ENCODE measurements around the gene LGR6. TPM values are rescaled to one million over a fixed set of nuclear protein-coding genes. Genes with fewer than 3 reads are reported as not detected.

Gene LGR6
- total and polyA plus RNA-seq, 2 of the 8 experiments (the other 6 are each of a cell fraction or from before 2014, with no cell fraction given): 0.50 to 1.0 TPM

- peak overlapping the region; percentile 5; the same call in 1 of the 2 replicates for H2AK5ac ChIP-seq (ENCODE audit: low read depth, low read length)
- H2BK5ac ChIP-seq (ENCODE audit: low read depth, low read length): peak overlapping the region; percentile 87; the same call in 1 of the 2 replicates
- no peak overlapping the region for H3K14ac ChIP-seq (ENCODE audit: insufficient read length)
- no peaks in the 10 kb centered on the region for H3K9me3 ChIP-seq (ENCODE audit: insufficient read depth in 2 of 2, low read depth in 1 of 2, low read length in 1 of 2)
- no peaks in the 10 kb centered on the region; the same call in 1 of the 2 replicates for H3K79me1 ChIP-seq (ENCODE audit: low read depth, low read length)
- H3K27me3 ChIP-seq (replicated peaks in 1 of 4; ENCODE audit: control insufficient read depth in 3 of 4, extremely low read depth in 1 of 4, insufficient read depth in 3 of 4, low read length in 3 of 4): no peaks in the 10 kb centered on the region
- H4K91ac ChIP-seq (replicated peaks; ENCODE audit: insufficient read length, low read length): no peak overlapping the region
- H4K5ac ChIP-seq (ENCODE audit: insufficient read length, low read depth, low read length): no peak overlapping the region
- DNase-seq (ENCODE audit: low read depth in 1 of 2, low spot score in 2 of 2) (no peak), FAIRE-seq (no peak)
- no peak overlapping the region; the same call in 1 of the 2 replicates for H4K8ac ChIP-seq (ENCODE audit: extremely low read depth, insufficient read depth, low read length)
- H2BK120ac ChIP-seq (replicated peaks; ENCODE audit: low read depth, low read length): no peak overlapping the region
- 19% methylated on average over 12 of the region's 12 CpGs; no CpG with 5 or more reads in 1 of the 2 experiments for WGBS, 2 experiments (ENCODE audit: extremely low coverage in 1 of 2, insufficient coverage in 1 of 2, insufficient read length in 1 of 2, insufficient replicate concordance in 2 of 2, low coverage in 1 of 2, low lambda C conversion rate in 2 of 2, missing lambda C conversion rate in 1 of 2)
- peak overlapping the region; percentile 25 to 80 (median 75) for H3K9ac ChIP-seq (replicated peaks in 1 of 4; ENCODE audit: extremely low read depth in 1 of 4, low read depth in 3 of 4, low read length in 3 of 4)
- no peak overlapping the region for H3K18ac ChIP-seq (ENCODE audit: extremely low read depth, low read length)
- H3K4me3 ChIP-seq (ENCODE audit: extremely low read depth in 1 of 4, insufficient read depth in 2 of 4, low read depth in 3 of 4, low read length in 4 of 4): peak overlapping the region; percentile 76 to 94 (median 88)
- H2AFZ ChIP-seq (ENCODE audit: low read length): 0 out of 2 replicates have a peak overlapping the region, but pooled peaks have one; percentile 52
- peaks cover 0 to 5% (median 0%) of the 10 kb centered on the region in 4 experiments; a peak in 1 of 7 replicates for H3K4me1 ChIP-seq (replicated peaks in 1 of 4; ENCODE audit: control insufficient read depth in 3 of 4, insufficient read depth in 4 of 4, low read length in 3 of 4)
- no peak overlapping the region for H3K23ac ChIP-seq (ENCODE audit: insufficient read length)
- H3K36me3 ChIP-seq (ENCODE audit: control insufficient read depth in 2 of 4, insufficient read depth in 4 of 4, low read length in 3 of 4): no peaks in the 10 kb centered on the region
- H2BK20ac ChIP-seq (ENCODE audit: low read length): no peak overlapping the region
- peaks cover 0 to 28% of the 10 kb centered on the region in 2 experiments; a peak in 3 of 4 replicates for H3K79me2 ChIP-seq (ENCODE audit: control insufficient read depth in 1 of 2, insufficient read depth in 2 of 2, low read length in 2 of 2)
- ChIA-PET CTCF (ENCODE audit: partially characterized antibody) (interaction anchor here (0.6 to 2.1 kb wide), 11 partner anchors 14 to 953 kb away, joined by 3 to 6 read pairs (median 4); no protein-coding TSS in a partner anchor), POLR2A (ENCODE audit: partially characterized antibody) (interaction anchor here (0.7 to 2.1 kb wide), 4 partner anchors 10 to 18 kb away, joined by 3 to 6 read pairs (median 4); no protein-coding TSS in a partner anchor)
- peak overlapping the region; percentile 89 to 97 for H3K4me2 ChIP-seq (ENCODE audit: insufficient read depth in 1 of 2, low read depth in 2 of 2, low read length in 2 of 2)
- no peak overlapping the region for H2BK15ac ChIP-seq (ENCODE audit: low read length)
- no peak overlapping the region for H3K56ac ChIP-seq (replicated peaks; ENCODE audit: insufficient read length, low read depth, low read length)
- peak overlapping the region; percentile 46; the same call in 1 of the 2 replicates for H3K27ac ChIP-seq (ENCODE audit: low read depth, low read length)
- peaks cover 8% of the 10 kb centered on the region for H3K23me2 ChIP-seq (ENCODE audit: low read depth, low read length)
- H2BK12ac ChIP-seq (ENCODE audit: low read depth, low read length): 0 out of 2 replicates have a peak overlapping the region, but pooled peaks have one; percentile 75
- no peaks in the 10 kb centered on the region for H4K20me1 ChIP-seq (replicated peaks in 1 of 2; ENCODE audit: control insufficient read depth in 1 of 2, insufficient read depth in 2 of 2, low read length in 2 of 2)
- TF ChIP-seq RNF2 (IDR thresholded peaks at IDR 0.05; ENCODE audit: borderline replicate concordance, low read depth, low read length, missing control alignments, poor library complexity, severe bottlenecking) (no peak), PHF8 (conservative IDR thresholded peaks at IDR 0.05; ENCODE audit: low read depth, low read length) (no peak), KDM4A (IDR thresholded peaks at IDR 0.05; ENCODE audit: low read depth, low read length, severe bottlenecking) (no peak), SRF (IDR thresholded peaks at IDR 0.05; ENCODE audit: low read depth, low read length) (no peak), FOSL1 (IDR thresholded peaks at IDR 0.05; ENCODE audit: insufficient read depth, low read depth, low read length) (no peak), POLR2A (IDR thresholded peaks at IDR 0.05; ENCODE audit: control extremely low read depth in 1 of 2, low read depth in 2 of 2, low read length in 2 of 2) (0 out of 3 replicates have a peak, but pooled peaks of 1 of the 2 experiments have one; percentile 5), SIN3A (conservative IDR thresholded peaks at IDR 0.05 in 1 of 2, IDR thresholded peaks at IDR 0.05 in 1 of 2; ENCODE audit: low read depth in 1 of 2, low read length in 2 of 2) (0 out of 4 replicates have a peak, but pooled peaks of 1 of the 2 experiments have one; percentile 55), MAFK (IDR thresholded peaks at IDR 0.05; ENCODE audit: low read depth, low read length) (no peak)
- no peak overlapping the region for H3K4ac ChIP-seq (replicated peaks; ENCODE audit: insufficient read length, low read depth, low read length)
These were observed 155.8 kb downstream of the LGR6 start for GRCh38 chr1:202349206-202349928.
